Head of caudate nucleus (tissue), 42 donors: Measurements from ENCODE around the gene THSD4.

Experiments used
- DNase-seq, 42 donors: peaks; one replicate each; pipeline versions ENCODE4 v3.0.0 to v3.0.0-alpha.2; 2020 to 2021; ENCODE audit warnings: mixed read lengths in 7 of 42
- intact Hi-C: fragments of 100-400 bp; cut with DNase I; formaldehyde crosslinking; loops from one replicate; pipeline ENCODE4 v1.15.0; 2022

The THSD4 gene

DNA sequence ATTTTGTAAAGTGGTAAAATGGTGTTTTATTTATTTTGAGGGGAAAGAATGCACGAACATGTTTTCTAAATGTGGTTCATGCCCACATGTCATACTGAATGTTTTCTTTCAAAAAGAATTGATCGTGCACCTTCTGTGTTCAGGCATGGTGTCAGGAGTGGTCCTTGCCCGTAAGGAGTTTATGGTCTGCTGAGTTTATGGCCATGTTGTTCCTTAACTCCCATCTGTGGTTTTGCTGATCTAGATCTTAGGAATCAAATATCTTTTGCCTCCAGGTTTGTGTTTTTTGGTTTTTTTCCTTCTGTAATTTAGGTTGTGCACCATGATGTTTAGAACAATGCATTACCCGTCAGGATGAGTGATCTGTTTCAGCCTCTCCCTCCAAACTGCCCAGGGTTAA, 390.7 kb downstream of the THSD4 start:
- peak in 1 of 42 donors; percentile 26 for DNase-seq
- intact Hi-C loops, result no loop called here

DNA sequence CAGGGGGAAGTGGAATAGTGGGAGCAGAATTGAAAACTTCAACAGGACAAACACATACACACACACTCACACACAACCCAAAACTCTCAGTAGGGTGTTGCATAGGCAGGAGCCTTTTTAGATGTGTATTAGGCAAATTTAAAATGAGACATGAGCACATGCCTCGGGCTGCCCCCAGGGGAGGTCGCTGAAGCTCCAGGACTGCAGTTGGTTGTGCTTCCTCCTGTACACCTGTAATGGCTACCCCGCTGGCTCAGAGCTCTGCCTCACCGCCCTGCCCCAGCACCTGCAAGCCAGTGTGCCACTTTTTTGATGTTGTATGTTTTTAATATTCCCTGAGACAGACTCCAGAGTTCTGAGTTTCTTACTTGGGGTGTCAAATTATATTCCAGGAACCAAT, 391.7 kb downstream of the THSD4 start:
- intact Hi-C loops, result no loop called here
- no peak for DNase-seq

- peak in 1 of 42 donors; percentile 32 for DNase-seq
- intact Hi-C loops, result no loop called here
Measured at GRCh38 chr15:71508081-71508682, 392.9 kb downstream of the THSD4 start.

- intact Hi-C loops, result no loop called here
- peak in 1 of 42 donors; percentile 3 for DNase-seq
Measured at GRCh38 chr15:71509139-71509538, 393.9 kb downstream of the THSD4 start.

DNA sequence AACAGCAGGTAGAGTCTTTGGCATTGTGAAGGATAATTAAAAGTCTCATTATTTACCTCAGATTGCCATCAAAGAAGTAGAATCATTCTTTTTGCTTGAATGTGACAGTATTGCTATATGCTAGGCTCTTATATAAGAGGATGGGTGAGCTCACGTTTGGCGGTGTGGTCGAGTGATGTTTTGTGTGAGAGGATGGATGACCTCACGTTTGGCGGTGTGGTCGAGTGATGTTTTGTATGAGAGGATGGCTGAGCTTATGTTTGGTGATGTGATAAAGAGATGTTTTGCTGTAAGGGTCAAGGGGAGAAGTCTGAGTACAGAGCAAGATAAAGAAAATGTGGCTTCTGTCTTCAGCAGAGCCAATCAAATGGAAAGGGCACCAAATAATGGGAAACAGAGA, 395.5 kb downstream of the THSD4 start:
- peak in 1 of 42 donors; percentile 12 for DNase-seq
- intact Hi-C loops, result no loop called here

DNA sequence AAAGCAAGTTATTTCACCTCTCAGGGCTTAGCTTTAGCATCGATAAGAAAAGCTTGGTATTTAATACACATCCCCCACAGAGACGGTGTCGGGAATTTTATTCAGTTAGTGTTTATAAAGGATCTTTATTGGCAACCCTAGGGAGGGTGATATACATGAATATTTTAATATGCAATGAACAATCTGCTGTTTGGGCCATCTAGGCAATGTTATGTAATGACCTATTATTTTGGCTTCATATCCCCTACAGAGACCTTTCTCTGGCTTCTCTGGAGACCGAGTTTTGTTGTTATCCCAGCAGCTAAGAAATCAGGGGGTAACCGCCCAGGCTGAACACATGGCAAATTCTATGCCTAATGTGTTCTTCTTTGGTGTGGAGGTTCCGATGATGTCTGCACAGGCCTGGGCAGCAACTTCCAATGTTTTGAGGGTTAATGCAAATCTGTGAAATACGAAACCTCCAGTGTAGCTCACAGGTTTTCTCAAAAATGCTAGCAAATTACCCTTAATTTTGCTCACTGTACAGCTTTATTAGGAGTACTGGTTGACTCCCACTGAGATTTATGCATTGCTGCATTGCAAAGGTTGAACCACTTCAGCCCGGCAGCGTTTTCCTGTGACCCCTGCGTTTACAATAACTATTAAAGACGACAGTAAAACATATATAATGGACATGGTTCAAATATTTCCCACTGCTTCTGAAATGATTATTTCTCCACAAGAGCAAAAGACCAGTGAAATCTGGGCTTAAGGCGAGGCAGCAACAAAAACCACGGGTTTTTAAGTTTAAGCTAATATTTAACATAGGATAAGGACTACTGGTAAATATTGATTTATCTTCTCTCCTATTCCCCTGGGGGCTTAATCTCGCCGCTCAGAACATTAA, 396.8 kb downstream of the THSD4 start:
- DNase-seq, result peak in 1 of 42 donors; percentile 32
- intact Hi-C loops, result no loop called here

DNA sequence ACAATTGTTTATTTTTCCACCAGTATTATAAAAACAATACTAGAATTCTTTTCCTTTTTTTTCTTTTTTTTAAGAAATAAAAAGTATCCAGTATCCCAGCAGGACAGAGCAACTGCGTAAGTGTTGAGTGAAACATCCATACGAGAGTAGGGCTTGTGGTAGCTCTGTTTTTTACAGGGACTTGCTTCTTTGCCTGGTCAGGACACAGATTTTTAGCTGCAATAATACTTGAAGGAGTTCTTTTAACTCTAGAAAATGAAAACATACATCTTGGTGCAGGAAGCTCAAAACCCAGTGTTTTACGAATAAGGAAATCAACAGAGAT, 397.4 kb downstream of the THSD4 start:
- DNase-seq, result no peak
- intact Hi-C loops, result no loop called here

GRCh38 chr15:71515375-71516186, 400.3 kb downstream of the THSD4 start:
- peak in 5 of 42 donors; percentile 11 to 49 (median 21) for DNase-seq
- intact Hi-C loops, result no loop called here

GRCh38 chr15:71517751-71518150, 402.5 kb downstream of the THSD4 start:
- no peak for DNase-seq
- intact Hi-C loops, result no loop called here

GRCh38 chr15:71518661-71519060, 403.4 kb downstream of the THSD4 start:
- no peak for DNase-seq
- intact Hi-C loops, result no loop called here

DNA sequence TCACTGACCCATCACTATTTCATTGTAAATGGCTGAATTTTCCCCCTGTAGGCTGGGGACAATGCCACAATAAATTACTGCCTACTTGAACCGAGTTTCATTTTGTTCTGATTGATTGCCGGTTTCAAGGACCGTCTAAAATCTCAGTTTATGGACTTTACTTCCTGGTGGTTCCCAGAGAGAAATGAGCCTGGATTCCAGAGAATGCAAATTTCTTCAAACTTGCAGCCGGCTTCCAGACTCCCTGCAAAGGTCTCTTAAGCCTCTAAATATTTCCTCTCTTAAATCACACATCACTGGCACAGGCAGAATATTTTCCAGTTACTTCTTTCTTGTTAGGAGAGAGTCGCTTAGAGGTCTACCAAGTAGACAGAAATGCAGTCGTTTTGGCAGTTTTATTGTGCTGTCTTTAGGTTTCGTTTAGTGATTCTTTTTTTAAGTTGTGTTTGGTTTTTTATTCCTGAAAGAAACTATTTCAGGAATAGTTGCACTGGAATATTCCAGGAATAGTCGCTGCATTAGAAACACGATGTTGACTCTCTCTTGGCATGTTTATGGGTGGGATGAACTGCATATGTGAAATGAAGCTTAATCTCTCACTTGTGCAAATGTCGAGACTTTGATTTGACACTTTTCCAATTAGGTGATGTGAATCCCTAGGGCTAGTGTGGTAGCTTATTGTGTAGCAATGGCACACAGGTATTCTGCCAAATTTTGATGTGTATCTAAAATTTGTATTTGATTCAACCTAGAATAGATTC, 411.0 kb downstream of the THSD4 start:
- DNase-seq, result no peak
- intact Hi-C loops, result no loop called here

DNA sequence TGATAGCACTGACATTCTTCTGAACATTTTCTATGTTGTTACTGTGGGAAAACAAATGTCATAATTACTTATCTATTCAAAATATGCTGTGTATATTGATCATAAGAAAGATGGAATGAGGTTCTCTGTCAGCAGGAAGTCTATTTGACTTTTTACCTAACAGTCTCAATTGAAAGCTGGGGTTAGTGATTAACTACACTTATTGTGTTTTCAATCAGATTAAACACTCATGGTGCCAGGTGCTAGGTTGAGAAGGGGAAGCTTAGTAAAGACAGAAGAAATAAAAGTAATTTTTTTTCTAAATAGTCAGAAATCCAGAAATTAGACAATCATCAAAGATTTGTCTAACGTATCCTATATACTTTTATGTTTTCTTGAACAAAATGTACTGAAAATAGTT, 414.1 kb downstream of the THSD4 start:
- DNase-seq, result no peak
- intact Hi-C loops, result no loop called here

DNA sequence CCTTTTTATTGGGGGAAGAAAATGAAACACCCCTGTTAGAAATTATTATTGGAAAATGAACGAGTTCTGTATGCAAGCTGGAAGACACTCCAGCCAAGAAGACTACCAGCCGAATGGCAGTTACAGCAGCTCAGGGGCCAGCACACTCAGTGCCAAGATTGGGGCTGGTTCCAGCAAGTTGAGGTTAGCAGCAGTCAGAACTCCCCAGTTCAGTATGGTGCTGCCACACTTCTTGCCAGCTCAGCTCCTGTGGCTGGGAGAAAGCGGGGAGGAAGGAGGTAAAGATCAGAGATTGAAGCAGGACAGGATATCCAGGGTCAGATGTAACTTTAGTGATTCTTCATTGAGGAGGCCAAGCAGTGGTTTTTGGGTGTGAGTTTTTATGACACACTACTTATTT, 414.8 kb downstream of the THSD4 start:
- intact Hi-C loops, result no loop called here
- DNase-seq, result no peak

DNA sequence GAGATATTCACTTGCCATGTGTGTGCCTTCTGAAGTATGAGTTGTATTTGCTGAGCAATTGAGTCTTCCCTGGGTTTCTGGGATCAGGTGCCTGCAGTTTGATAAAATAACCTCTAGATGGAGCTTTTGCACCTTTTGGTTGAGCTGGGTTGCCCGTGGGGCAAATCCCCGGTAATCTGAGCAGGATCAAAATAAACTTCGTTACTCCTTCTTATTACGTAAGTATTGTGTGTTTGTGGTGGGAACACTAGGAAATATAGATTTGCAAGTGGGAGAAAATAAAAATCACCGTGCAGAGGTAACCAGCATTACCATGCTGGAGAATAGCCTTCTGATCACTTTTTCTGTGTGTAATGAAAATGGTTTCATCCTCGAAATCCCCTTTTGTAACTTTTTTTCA, 417.7 kb downstream of the THSD4 start:
- intact Hi-C loops, result no loop called here
- DNase-seq, result no peak

DNA sequence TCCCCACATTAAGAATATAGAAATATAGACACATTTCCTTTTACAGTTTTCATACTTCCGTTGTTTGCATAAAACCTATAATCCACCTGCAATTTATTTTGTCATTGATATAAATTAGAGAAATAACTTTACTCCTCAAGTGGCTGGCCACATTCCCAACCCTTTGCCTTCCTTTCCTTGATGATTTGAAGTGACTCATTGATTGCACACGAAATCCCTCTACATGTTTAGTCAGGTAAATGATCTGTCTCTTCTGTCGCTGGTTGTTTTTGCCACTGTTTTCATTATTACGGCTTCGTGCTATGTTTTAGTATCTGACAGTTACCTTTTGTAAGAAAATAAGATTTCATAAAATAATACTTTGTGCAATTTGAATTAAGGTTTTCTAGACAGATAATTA, 422.9 kb downstream of the THSD4 start:
- intact Hi-C loops, result no loop called here
- DNase-seq, result no peak

GRCh38 chr15:71541746-71542145, 426.5 kb downstream of the THSD4 start:
- intact Hi-C loops, result no loop called here
- DNase-seq, result no peak

- intact Hi-C loops, result no loop called here
Measured at GRCh38 chr15:71542836-71543235, 427.6 kb downstream of the THSD4 start.

DNA sequence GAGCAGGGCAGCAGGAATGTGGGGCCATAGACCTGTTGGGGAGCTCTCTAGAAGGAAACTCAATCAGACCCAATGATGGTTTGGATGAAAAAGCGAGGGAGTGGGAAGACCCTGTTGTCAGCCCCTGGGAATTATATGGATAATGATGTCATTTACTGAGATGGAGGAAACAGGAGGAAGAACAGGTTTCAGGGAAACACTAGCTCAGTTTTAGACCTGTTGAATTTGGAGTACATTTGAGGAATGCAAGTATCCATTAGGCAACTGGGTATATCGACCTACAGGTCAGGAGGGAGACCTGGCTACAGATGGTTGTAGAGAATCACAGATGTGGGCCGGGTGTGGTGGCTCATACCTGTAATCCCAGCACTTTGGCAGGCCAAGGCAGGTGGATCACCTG, 428.1 kb downstream of the THSD4 start:
- no peak for DNase-seq
- intact Hi-C loops, result no loop called here

More at GRCh38 chr15:71542836-71543235, 427.6 kb downstream of the THSD4 start:
- DNase-seq, result no peak

DNA sequence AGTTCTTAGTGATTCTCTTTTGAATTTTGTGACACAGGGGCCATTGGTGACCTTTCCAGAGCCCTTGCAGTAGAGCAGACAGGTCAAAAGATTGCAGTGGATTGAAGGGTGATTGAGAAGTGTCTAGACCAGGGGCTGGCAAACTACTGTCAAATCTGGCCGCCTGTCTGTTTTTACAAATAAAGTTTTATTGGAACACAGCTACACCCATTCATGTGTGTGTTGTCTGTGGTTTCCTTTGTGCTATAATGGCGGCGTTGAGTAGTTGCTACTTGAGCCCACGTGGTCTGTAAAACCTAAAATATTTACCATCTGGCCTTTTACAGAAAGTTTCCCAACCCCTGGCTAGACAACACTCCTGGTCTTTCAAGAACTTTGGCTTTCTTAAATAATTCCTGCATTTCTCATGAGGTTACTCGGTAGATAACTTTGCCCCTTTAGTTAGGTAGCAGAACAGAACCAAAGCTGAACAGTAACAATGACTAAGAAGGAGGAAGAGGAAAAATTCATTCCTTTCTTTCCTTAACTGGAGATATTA, 430.0 kb downstream of the THSD4 start:
- intact Hi-C loops, result no loop called here
- no peak for DNase-seq
